GM19452 (cell line): ENCODE data around the gene ATP5F1D.

Experiments
- ATAC-seq: cut with Tn5 transposase; IDR thresholded peaks from one replicate; pipeline ENCODE4 v1.9.1; 2021; ENCODE audit not compliant: unreplicated experiment

The ATP5F1D gene

GRCh38 chr19:1278713-1279660 is 37.4 kb downstream of the ATP5F1D start:
- no peak for ATAC-seq

- ATAC-seq: no peak
Observed at GRCh38 chr19:1279782-1280341, 38.3 kb downstream of the ATP5F1D start.

GRCh38 chr19:1280636-1281568 is 39.4 kb downstream of the ATP5F1D start:
- ATAC-seq: no peak

DNA sequence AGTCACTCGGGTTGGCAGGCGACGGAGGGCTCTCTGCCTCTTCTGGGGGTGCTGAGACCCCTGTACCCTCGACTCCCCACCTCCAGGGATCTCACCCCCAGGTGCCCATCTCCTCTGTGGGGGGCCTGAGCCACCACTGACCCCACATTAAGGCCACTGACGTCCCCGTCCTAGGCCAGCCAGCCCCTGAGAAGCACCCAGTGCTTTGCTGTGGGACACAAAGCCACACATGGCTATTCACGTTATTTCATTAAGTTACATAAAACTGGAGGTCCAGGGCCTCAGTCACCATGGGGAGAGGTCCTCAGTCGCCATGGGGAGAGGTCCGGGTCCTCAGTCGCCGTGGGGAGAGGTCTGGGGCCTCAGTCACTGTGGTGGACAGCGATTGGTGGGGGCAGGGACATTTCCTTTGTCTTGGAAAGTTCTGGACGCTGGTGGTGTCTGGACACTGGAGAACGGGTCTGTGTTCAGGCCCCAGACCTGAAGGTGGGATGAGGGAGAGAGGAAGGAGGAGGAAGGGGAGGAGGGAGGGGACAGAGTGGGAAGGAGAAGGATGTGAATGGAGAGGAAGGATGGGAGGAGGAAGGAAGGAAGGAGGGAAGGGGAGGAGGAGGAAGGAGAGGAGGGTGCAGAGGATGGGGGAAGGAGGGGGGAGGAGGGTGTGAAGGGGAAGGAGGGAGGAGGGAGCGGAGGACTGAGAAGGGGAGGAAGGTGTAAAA is 40.2 kb downstream of the ATP5F1D start:
- no peak for ATAC-seq

- ATAC-seq: no peak
Observed at GRCh38 chr19:1282588-1283206, 41.1 kb downstream of the ATP5F1D start.

DNA sequence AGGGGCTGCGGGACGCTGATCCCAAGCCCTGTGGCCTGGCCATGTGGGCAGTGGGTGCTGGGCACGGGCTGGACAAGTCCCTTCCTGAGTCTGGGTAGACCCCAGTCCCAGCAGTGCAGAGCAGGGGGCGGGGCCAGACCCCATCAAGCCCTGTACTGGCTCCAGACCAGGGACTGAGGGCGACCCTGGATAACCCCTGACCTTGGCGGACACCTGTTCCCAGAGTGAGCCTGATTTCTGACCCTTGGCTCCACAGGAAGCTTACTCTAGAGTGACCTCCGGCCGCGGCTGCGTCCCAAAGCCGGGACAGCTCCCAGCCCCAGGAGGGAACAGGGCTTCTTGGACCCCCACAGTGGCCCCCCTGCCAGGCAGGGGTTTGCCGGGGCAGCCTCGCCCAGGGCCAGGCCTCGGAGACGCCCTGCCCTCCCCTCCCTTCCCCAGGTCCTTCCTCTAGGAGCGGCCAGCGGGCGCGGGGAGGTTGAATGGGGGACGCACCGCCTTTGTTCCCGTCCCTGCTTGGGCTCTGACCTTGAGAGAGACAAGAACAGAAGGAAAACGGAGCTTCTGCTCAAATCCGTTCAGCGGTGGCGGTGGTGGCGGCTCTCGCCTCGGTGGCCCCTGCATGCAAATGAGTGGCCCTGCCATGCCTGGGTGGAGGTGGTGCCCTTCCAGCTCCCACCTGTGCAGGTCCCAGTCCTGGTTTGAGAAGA is 41.8 kb downstream of the ATP5F1D start:
- no peak for ATAC-seq

DNA sequence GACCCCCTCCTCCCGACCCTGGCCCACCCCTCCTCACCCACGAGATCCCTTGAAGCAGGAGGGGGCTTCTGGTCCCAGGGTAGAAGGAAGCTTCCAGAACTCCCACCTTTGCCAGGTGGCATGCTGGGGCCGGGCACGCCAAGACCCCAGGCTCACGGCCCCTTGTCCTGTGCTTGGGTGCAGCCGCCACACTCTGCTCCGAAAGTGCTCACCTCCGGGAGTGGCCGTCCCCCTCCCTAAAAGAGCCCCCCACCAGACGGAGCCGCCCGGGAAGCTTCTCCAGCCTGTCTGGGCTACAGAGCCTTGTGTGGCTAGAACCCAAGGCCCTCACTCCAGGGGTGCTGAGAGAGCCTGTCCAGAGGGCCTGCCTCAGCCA is 42.4 kb downstream of the ATP5F1D start:
- ATAC-seq: no peak

- ATAC-seq: no peak
Observed at GRCh38 chr19:1284293-1284978, 42.9 kb downstream of the ATP5F1D start.

DNA sequence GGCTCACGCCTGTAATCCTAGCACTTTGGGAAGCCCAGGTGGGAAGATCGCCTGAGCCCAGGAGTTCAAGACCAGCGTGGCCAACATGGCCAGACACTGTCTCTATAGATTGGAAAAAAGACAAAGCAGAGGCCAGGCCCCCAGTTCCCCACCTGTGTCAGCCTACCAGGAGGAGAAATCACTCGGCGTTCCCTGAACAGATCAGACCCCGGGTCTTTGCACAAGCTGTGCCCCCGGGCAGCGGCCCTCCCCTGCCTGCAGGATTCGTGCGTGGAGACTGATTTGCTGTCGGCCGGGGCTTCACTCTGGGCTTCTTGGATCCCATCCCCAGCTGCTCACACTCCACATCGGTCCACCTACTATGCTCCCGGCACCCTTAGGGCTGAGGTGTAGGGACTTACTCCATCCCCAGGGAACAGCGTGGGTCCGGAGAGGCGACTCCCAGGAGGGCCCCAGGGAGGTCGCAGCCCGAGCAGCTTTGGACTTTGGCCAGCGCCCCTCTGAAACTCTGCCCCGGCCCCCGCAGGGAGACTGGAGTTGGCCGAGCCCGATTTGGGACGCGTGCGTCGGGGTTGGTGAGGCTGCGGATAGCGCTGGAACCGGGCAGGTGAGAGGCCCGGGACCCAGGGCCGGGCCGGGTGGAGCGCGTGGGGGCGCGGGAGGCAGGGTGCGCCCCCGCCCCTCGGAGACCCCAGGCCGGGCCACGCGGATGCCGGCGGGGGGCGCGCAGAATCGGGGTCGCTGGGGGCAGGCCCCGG is 43.6 kb downstream of the ATP5F1D start:
- ATAC-seq: no peak

- ATAC-seq: no peak
Observed at GRCh38 chr19:1285737-1286360, 44.3 kb downstream of the ATP5F1D start, which contains the start of gene EFNA2. TSS of gene EFNA2 (plus strand) at chr19:1285873. CDS start at chr19:1286169, 296 bp downstream.

DNA sequence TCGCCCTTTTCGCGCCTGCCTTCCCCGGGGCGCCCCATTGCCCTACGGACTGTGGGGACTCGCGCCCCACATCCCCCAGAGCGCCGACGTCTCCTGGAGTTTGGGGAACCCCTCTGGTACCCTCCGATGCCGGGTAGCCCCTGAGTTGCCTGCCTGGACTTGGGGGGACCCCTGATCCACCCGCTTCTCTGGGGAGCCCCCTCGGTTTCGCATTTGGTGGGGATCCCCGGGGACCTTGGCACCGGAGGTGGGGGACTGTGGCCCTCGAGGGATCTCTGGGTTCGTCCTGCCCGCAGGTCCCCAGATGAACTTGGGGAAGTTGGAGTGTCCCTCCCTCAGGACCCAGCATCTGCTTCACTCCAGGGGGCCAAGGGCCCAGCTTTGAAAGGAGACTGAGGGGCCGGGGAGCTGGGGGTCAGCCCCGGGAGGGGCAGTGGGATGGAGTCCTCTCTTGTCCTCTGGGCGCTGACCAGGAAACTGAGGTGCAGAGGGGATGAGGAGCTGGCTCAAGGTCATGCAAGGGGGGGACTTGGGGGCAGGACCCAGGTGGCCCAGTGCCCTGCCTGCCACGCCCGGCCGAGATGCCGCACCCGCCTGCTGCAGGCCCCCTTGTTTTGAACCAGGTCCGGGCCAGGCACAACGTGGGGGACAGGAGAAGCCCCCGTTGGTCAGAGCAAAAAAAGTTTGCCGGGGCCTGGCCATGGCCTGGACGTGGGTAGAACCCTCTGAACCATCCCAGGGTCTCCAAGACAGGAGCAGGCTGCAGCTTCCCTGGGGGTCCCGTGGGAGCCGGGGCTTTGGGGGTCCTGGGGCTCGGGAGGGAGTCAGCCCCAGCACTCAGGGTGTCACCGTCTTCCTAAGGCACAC is 45.2 kb downstream of the ATP5F1D start:
- ATAC-seq: no peak

DNA sequence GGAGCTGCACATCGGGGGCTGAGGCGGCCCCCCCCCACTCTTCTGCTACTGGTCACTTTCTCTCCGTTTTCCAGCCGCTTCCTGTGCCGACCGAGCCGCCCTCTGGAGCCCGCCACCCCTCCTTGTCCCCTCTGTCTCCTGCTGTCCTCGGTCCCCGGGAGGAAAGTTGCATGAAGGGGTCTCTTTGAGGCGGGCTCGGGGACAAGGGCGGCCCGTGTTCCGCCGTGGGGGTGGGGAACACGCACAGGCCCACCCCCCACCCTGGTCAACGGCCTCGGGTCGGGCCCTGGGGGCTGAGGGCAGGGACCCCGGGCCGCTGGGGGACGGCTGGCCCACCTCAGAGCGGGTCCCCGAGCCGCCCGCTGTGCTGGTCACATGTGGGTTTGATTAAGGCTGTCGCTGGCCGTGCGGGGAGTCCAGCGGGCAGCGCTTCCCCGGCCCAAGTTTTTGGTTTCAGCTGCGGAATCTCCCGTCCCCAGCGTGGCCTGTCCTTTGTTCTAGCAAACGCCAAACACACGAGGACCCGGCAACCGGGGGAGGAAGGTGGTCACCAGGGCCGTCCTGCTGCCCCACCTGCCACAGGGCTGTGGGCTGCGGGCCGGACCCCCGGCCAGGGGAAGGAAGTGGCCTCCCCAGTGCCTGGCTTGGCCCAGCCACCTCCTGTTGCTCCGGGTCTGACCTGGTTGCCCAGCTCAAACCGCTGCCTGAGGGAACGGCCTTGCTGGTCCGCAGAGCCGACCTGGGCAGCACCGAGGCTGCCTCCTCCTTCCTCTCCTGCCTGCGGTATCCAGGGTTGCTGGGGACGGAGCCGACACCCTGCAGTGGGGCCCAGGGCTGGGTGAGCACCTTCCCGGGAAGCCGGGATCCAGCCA is 46.0 kb downstream of the ATP5F1D start:
- no peak for ATAC-seq

DNA sequence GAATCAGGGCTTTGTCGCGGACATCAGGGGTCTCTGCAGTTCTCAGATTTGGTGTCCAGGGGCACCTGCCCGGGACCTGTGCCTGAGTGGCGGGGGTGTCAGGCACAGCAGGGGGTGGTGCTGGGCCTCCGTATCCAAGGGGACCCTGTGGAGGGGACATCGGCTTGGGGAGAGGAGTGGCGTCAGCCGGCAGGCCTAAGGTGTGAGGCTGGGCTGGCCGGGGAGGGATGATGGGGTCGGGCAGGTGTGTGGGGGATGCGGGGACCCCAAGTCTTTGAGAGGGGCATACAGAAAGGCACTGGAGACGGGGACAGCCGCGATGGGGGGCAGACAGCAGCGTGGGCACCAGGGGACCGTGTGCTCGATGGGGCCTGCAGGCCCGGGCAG is 46.7 kb downstream of the ATP5F1D start:
- no peak for ATAC-seq

- no peak for ATAC-seq
Observed at GRCh38 chr19:1288833-1289685, 47.5 kb downstream of the ATP5F1D start.

- no peak for ATAC-seq
Observed at GRCh38 chr19:1289686-1290025, 48.1 kb downstream of the ATP5F1D start.
